B cell (primary cell): ENCODE measurements around the gene GNB5. TPM values are rescaled to one million over a fixed set of nuclear protein-coding genes. Genes with fewer than 3 reads are reported as not detected.

ENCODE experiments used
- ATAC-seq: fragments of 200-7000 bp; cut with Tn5 transposase; one replicate; pipeline ENCODE4 v1.10.0; 2021; ENCODE audit warnings: low read depth, mild to moderate bottlenecking, moderate number of reproducible peaks, moderate library complexity
- CTCF ChIA-PET: fragments of 350-600 bp; sonication (Branson Sonifier 250); formaldehyde crosslinking; loops from one replicate; lab custom pipeline; 2021; ENCODE audit warnings: antibody characterized with exemption, inconsistent platforms; lab: Charles Lee
- POLR2A ChIA-PET: fragments of 350-600 bp; sonication (Branson Sonifier 250); formaldehyde crosslinking; loops from one replicate; lab custom pipeline; 2021; ENCODE audit warnings: antibody characterized with exemption; lab: Charles Lee
- DNase-seq: peaks from one replicate; pipeline ENCODE4 v3.0.0; 2013
- H2AFZ ChIP-seq: 2 replicates; pipeline ENCODE4 v1.6.1; 2012; ENCODE audit warnings: mild to moderate bottlenecking, low read depth, low read length; ENCODE audit not compliant: insufficient read depth, poor library complexity, severe bottlenecking
- H3K27ac ChIP-seq, 2 donors: 1 replicate in 1 of 2; 2 replicates in 1 of 2; pipeline ENCODE4 v1.5.1; 2012 to 2013; ENCODE audit warnings: low read length in 2 of 2, mild to moderate bottlenecking in 2 of 2, moderate library complexity in 1 of 2
- H3K27me3 ChIP-seq, 4 experiments: fragments of 200-600 bp in 1 of 4; sonication (generic) in 1 of 4; replicated peaks in 1 of 4; 1 replicate in 2 of 4; 2 replicates in 2 of 4; pipeline versions ENCODE4 v1.6.1 to v1.7.0; 2013 to 2016; ENCODE audit warnings: low read length in 3 of 4, mild to moderate bottlenecking in 2 of 4, mixed read lengths in 1 of 4, moderate library complexity in 1 of 4; ENCODE audit not compliant: insufficient read depth in 4 of 4, control insufficient read depth in 3 of 4; ENCODE audit errors: control extremely low read depth in 1 of 4
- H3K36me3 ChIP-seq, 2 experiments: replicated peaks in 1 of 2; 1 replicate in 1 of 2; 2 replicates in 1 of 2; pipeline versions ENCODE4 v1.6.1 to v1.7.1; 2013; ENCODE audit warnings: low read length in 1 of 2; ENCODE audit not compliant: insufficient read depth in 2 of 2, control insufficient read depth in 1 of 2; ENCODE audit errors: control extremely low read depth in 1 of 2, extremely low read depth in 1 of 2
- H3K4me1 ChIP-seq, 2 donors: fragments of 200-600 bp in 1 of 2; sonication (generic) in 1 of 2; 1 replicate in 1 of 2; 2 replicates in 1 of 2; pipeline versions ENCODE4 v1.5.1 to v1.6.1; 2013 to 2017; ENCODE audit warnings: low read length in 2 of 2; ENCODE audit not compliant: control insufficient read depth in 2 of 2, insufficient read depth in 2 of 2
- H3K4me2 ChIP-seq: replicated peaks from 2 replicates; pipeline ENCODE3; 2012; ENCODE audit warnings: mild to moderate bottlenecking, low read depth, low read length; ENCODE audit not compliant: poor library complexity, severe bottlenecking
- H3K4me3 ChIP-seq, 5 experiments: fragments of 200-600 bp in 1 of 5; sonication (generic) in 1 of 5; 1 replicate in 3 of 5; 2 replicates in 2 of 5; pipeline versions ENCODE4 v1.5.1 to v1.7.0; 2011 to 2016; ENCODE audit warnings: low read length in 4 of 5, mild to moderate bottlenecking in 4 of 5, low read depth in 2 of 5, control low read depth in 1 of 5, moderate library complexity in 1 of 5; ENCODE audit not compliant: insufficient read depth in 1 of 5; ENCODE audit errors: control extremely low read depth in 1 of 5, extremely low read depth in 1 of 5
- H3K79me2 ChIP-seq: fragments of 200-600 bp; sonication (generic); one replicate; pipeline ENCODE4 v1.6.0; 2016; ENCODE audit warnings: low read length; ENCODE audit not compliant: control insufficient read depth, insufficient read depth
- H3K9ac ChIP-seq: fragments of 200-600 bp; sonication (generic); 2 replicates; pipeline ENCODE4 v1.6.1; 2017; ENCODE audit warnings: mild to moderate bottlenecking, low read length, moderate library complexity
- H3K9me3 ChIP-seq, 3 donors: one replicate each; pipeline versions ENCODE4 v1.6.1 to v1.7.1; 2013; ENCODE audit warnings: low read length in 2 of 3; ENCODE audit not compliant: control insufficient read depth in 2 of 3, insufficient read depth in 1 of 3; ENCODE audit errors: control extremely low read depth in 1 of 3
- H4K20me1 ChIP-seq: 2 replicates; pipeline ENCODE4 v1.6.0; 2012; ENCODE audit warnings: mild to moderate bottlenecking, low read length; ENCODE audit not compliant: insufficient read depth, control insufficient read depth, poor library complexity, severe bottlenecking
- H3K27ac Mint-ChIP-seq: one replicate; pipeline ENCODE4 v1.8.0; 2021; ENCODE audit warnings: mixed read lengths
- H3K27me3 Mint-ChIP-seq: one replicate; pipeline ENCODE4 v1.8.0; 2021; ENCODE audit warnings: mixed read lengths
- H3K4me1 Mint-ChIP-seq: one replicate; pipeline ENCODE4 v1.8.0; 2021; ENCODE audit warnings: mixed read lengths
- H3K4me3 Mint-ChIP-seq: one replicate; pipeline ENCODE4 v1.8.0; 2021; ENCODE audit warnings: mixed read lengths
- H3K9me3 Mint-ChIP-seq: one replicate; pipeline ENCODE4 v1.8.0; 2022; ENCODE audit warnings: mixed read lengths; ENCODE audit not compliant: insufficient read depth
- CTCF ChIP-seq: fragments of 200-600 bp; IDR thresholded peaks from one replicate; pipeline ENCODE4 v1.8.0; 2022; ENCODE audit warnings: antibody characterized with exemption, mild to moderate bottlenecking
- EZH2 ChIP-seq: IDR thresholded peaks from 2 replicates; pipeline ENCODE4 v1.6.1; 2012; ENCODE audit warnings: borderline replicate concordance, low read depth, mild to moderate bottlenecking, moderate library complexity, low read length; ENCODE audit not compliant: insufficient read depth, poor library complexity, severe bottlenecking
- WGBS: methylation state at CpG from one replicate; pipeline ENCODE4 v1.1.5; 2013; ENCODE audit warnings: missing lambda C conversion rate; ENCODE audit not compliant: insufficient coverage; 5-methylcytosine and 5-hydroxymethylcytosine counted together
- intact Hi-C: fragments of 100-400 bp; cut with micrococcal nuclease; formaldehyde crosslinking; loops from one replicate; pipeline ENCODE4 v1.10.0; 2022
- polyA plus RNA-seq: library from polyadenylated mRNA; depleted of rRNA; stranded (reverse); fragments of >200 nt; gene quantifications from 2 replicates; pipeline ENCODE4 v1.2.3, GENCODE V29; 2012
- total RNA-seq, 2 donors: library from RNA; stranded (reverse); fragments of 120-200 nt in 1 of 2; gene quantifications; 1 replicate in 1 of 2; 2 replicates in 1 of 2; pipeline versions ENCODE4 v1.2.3 to v1.2.4, GENCODE V29; 2013 to 2022

Gene GNB5
- total and polyA plus RNA-seq, 2 donors (not counting 1 experiment from before 2014, with no cell fraction given), result 58.5 to 142 TPM

GRCh38 chr15:52082197-52083036, 108.8 kb downstream of the GNB5 start:
- intact Hi-C loops, result no loop called here
- Histone ChIP-seq H4K20me1 (no peaks in the 10 kb centered on the region), H3K36me3 (no peaks in the 10 kb centered on the region), H3K9ac (no peak overlapping the region), H3K9me3 (peaks cover 0 to 10% (median 0%) of the 10 kb centered on the region in 3 donors), H3K79me2 (no peaks in the 10 kb centered on the region), H3K4me2 (peak overlapping the region; percentile 37), H3K4me3 (no peak overlapping the region), H3K4me1 (peaks cover 11 to 14% of the 10 kb centered on the region in 2 donors), H3K27ac (no peak overlapping the region), H2AFZ (no peak overlapping the region), H3K27me3 (peaks cover 0 to 9% (median 0%) of the 10 kb centered on the region in 4 experiments)
- 79% methylated on average over 2 of the region's 5 CpGs for WGBS
- H3K27ac Mint-ChIP-seq, result no peak overlapping the region
- ChIA-PET CTCF (interaction anchor here (0.6 to 1.5 kb wide), 6 partner anchors 8 to 256 kb away, joined by 3 to 6 read pairs (median 4); no protein-coding TSS in a partner anchor), POLR2A (no interaction called here)
- H3K4me3 Mint-ChIP-seq, result no peak overlapping the region
- peaks cover 25% of the 10 kb centered on the region for H3K4me1 Mint-ChIP-seq
- ATAC-seq, result peak; percentile 21
- TF ChIP-seq EZH2 (no peak), CTCF (no peak)
- H3K27me3 Mint-ChIP-seq, result peaks cover 6% of the 10 kb centered on the region
- H3K9me3 Mint-ChIP-seq, result no peaks in the 10 kb centered on the region
- DNase-seq, result peak; percentile 30
